Natural killer cell (primary cell): ENCODE measurements around the gene IFNA1. TPM values are rescaled to one million over a fixed set of nuclear protein-coding genes. Genes with fewer than 3 reads are reported as not detected.

ENCODE experiments used
- ATAC-seq, 3 donors: fragments of 150-1000 bp in 2 of 3; fragments of 200-7000 bp in 1 of 3; cut with Tn5 transposase; 1 replicate in 1 of 3; 2 replicates in 2 of 3; pipeline ENCODE4 v1.10.0; 2021; ENCODE audit warnings: mild to moderate bottlenecking in 2 of 3, moderate library complexity in 2 of 3
- DNase-seq, 2 donors: peaks; one replicate each; pipeline versions ENCODE4 v3.0.0 to v3.0.0-alpha.2; 2013 to 2021; ENCODE audit warnings: mixed read lengths in 1 of 2
- H3K27ac ChIP-seq: one replicate; pipeline ENCODE4 v1.5.1; 2013; ENCODE audit warnings: mild to moderate bottlenecking, low read length
- H3K27me3 ChIP-seq: one replicate; pipeline ENCODE4 v1.6.1; 2013; ENCODE audit warnings: low read length; ENCODE audit not compliant: control insufficient read depth, insufficient read depth
- H3K36me3 ChIP-seq: one replicate; pipeline ENCODE4 v1.6.1; 2013; ENCODE audit warnings: low read length; ENCODE audit not compliant: control insufficient read depth, insufficient read depth
- H3K4me1 ChIP-seq: one replicate; pipeline ENCODE4 v1.6.1; 2013; ENCODE audit warnings: low read length; ENCODE audit not compliant: control insufficient read depth, insufficient read depth
- H3K4me3 ChIP-seq: one replicate; pipeline ENCODE4 v1.5.1; 2013; ENCODE audit warnings: low read length
- H3K9me3 ChIP-seq: one replicate; pipeline ENCODE4 v1.6.1; 2013; ENCODE audit warnings: low read length; ENCODE audit not compliant: control insufficient read depth, insufficient read depth
- H3K27ac Mint-ChIP-seq, 2 donors: one replicate each; pipeline ENCODE4 v1.8.0; 2022; ENCODE audit warnings: mild to moderate bottlenecking in 2 of 2, mixed read lengths in 2 of 2, moderate library complexity in 1 of 2
- H3K27me3 Mint-ChIP-seq, 2 donors: one replicate each; pipeline ENCODE4 v1.8.0; 2022; ENCODE audit warnings: low read depth in 2 of 2, mixed read lengths in 2 of 2
- H3K36me3 Mint-ChIP-seq: one replicate; pipeline ENCODE4 v1.8.0; 2022; ENCODE audit warnings: mixed read lengths
- H3K4me1 Mint-ChIP-seq, 2 donors: one replicate each; pipeline ENCODE4 v1.8.0; 2022; ENCODE audit warnings: mixed read lengths in 2 of 2
- H3K4me3 Mint-ChIP-seq: one replicate; pipeline ENCODE4 v1.8.0; 2022; ENCODE audit warnings: mild to moderate bottlenecking, moderate library complexity, mixed read lengths
- H3K9me3 Mint-ChIP-seq, 2 donors: one replicate each; pipeline ENCODE4 v1.8.0; 2022; ENCODE audit warnings: mixed read lengths in 2 of 2
- WGBS: methylation state at CpG from one replicate; pipeline ENCODE4 v1.1.7; 2013; ENCODE audit warnings: missing lambda C conversion rate; ENCODE audit not compliant: insufficient coverage; 5-methylcytosine and 5-hydroxymethylcytosine counted together
- intact Hi-C: fragments of 100-400 bp; cut with micrococcal nuclease; formaldehyde crosslinking; loops from one replicate; pipeline ENCODE4 v1.14.2; 2022
- total RNA-seq, 4 donors: library from RNA; stranded (reverse); fragments of 120-200 nt in 1 of 4; gene quantifications; one replicate each; pipeline versions ENCODE4 v1.2.3 to v1.2.4, GENCODE V29; 2013 to 2022
- TF ChIP-seq, protein P1 (sequence below): fragments of 200-600 bp; IDR thresholded peaks from one replicate; pipeline ENCODE4 v1.8.0; 2022; ENCODE audit warnings: antibody characterized with exemption

Gene IFNA1
- total RNA-seq, 3 donors from 2014 or later (not counting 1 experiment from before 2014, with no cell fraction given) = not detected

DNA sequence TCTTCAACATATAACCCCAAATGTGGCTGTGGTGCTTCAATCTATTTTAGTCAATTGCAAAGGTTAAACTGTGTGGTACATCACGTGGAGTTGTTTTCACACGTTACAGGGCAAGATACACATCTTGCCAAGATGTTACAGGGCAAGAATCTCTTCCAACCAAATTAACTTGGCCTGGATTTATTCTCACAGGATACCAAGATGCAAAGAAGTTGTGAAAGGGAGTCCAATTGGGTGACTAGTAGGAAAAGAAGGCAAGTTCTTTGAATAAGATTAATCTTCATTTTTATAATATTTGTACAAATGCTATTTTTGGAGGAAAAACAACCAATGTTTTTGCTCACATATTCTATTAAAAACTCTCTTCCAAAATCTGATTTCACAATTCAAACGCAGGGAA lies 36.1 kb upstream of the IFNA1 start:
- Histone ChIP-seq H3K4me1 (peaks cover 7% of the 10 kb centered on the region), H3K27me3 (peaks cover 23% of the 10 kb centered on the region), H3K27ac (no peak overlapping the region), H3K9me3 (no peaks in the 10 kb centered on the region), H3K4me3 (no peak overlapping the region), H3K36me3 (no peaks in the 10 kb centered on the region)
- Mint-ChIP-seq H3K4me3 (no peak overlapping the region), H3K36me3 (no peaks in the 10 kb centered on the region), H3K9me3 (no peaks in the 10 kb centered on the region), H3K4me1 (peaks cover 0 to 5% of the 10 kb centered on the region in 2 donors), H3K27me3 (peaks cover 30 to 64% of the 10 kb centered on the region in 2 donors), H3K27ac (no peak overlapping the region)
- TF ChIP-seq, protein P1, sequence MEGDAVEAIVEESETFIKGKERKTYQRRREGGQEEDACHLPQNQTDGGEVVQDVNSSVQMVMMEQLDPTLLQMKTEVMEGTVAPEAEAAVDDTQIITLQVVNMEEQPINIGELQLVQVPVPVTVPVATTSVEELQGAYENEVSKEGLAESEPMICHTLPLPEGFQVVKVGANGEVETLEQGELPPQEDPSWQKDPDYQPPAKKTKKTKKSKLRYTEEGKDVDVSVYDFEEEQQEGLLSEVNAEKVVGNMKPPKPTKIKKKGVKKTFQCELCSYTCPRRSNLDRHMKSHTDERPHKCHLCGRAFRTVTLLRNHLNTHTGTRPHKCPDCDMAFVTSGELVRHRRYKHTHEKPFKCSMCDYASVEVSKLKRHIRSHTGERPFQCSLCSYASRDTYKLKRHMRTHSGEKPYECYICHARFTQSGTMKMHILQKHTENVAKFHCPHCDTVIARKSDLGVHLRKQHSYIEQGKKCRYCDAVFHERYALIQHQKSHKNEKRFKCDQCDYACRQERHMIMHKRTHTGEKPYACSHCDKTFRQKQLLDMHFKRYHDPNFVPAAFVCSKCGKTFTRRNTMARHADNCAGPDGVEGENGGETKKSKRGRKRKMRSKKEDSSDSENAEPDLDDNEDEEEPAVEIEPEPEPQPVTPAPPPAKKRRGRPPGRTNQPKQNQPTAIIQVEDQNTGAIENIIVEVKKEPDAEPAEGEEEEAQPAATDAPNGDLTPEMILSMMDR = no peak
- intact Hi-C loops = no loop called here
- 55% methylated on average over 3 of the region's 3 CpGs for WGBS
- no peak for DNase-seq
- no peak for ATAC-seq

DNA sequence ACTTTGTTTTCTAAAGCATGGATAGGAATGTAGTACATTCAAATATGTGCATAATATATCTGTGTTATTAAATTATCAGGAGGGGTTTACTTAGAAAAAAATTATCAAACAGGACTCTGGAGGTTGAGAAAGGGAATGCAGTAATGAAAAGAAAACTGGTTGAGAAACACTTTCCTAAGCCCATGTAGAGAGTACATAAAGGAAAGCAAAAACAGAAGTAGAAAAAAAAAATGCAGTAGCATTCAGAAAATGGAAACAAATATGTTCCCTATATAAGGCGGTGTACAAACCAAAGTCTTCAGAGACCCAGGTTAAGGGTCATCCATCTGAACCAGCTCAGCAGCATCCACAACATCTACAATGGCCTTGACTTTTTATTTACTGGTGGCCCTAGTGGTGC lies 31.4 kb upstream of the IFNA1 start, which contains the start of gene IFNA8:
Gene IFNA8 (plus strand): TSS at position 301 of the 400 bp plus-strand sequence. CDS start 60 bp downstream, at position 361.
- WGBS = 75% methylated on average over 1 of the region's 1 CpG
- intact Hi-C loops = no loop called here
- peaks cover 6% of the 10 kb centered on the region for H3K27me3 ChIP-seq
- Mint-ChIP-seq H3K27ac (no peak within 1 kb of the TSS), H3K27me3 (peaks cover 21 to 48% of the 10 kb centered on the region in 2 donors), H3K9me3 (no peaks in the 10 kb centered on the region), H3K4me1 (no peaks in the 10 kb centered on the region), H3K36me3 (no peaks in the 10 kb centered on the region), H3K4me3 (no peak within 1 kb of the TSS)
- ATAC-seq (no peak), DNase-seq (no peak)
- H3K36me3 ChIP-seq = no peaks in the 10 kb centered on the region
- H3K27ac ChIP-seq = no peak within 1 kb of the TSS
- no peak within 1 kb of the TSS for H3K4me3 ChIP-seq
- H3K9me3 ChIP-seq = no peaks in the 10 kb centered on the region
- TF ChIP-seq, protein P1 = no peak
- H3K4me1 ChIP-seq = no peaks in the 10 kb centered on the region

DNA sequence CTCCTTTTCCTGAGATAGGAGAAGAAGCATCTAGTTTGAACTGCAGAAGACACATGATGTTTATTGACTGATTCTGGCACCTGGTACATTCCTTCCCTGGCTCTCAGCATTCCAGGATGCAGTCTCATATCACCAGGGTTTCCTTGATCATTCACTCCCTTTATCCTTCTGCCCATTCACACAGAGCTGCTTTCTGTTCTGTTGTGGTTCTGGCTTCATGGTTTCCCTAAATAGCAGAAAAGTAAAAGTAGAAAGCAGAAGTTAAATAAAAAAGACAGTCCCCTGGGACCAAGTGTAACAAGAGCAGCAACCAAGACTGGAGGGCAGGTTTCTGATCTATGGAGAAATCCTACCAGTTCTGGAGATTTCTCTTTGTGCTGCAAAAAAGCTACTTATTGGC lies 28.1 kb upstream of the IFNA1 start:
- intact Hi-C loops = no loop called here
- no peaks in the 10 kb centered on the region for H3K9me3 Mint-ChIP-seq
- TF ChIP-seq, protein P1 = no peak
- peaks cover 6% of the 10 kb centered on the region for H3K27me3 ChIP-seq
- H3K27ac ChIP-seq = no peak overlapping the region
- no peak overlapping the region for H3K4me3 Mint-ChIP-seq
- H3K4me3 ChIP-seq = no peak overlapping the region
- H3K4me1 ChIP-seq = no peaks in the 10 kb centered on the region
- H3K36me3 ChIP-seq = no peaks in the 10 kb centered on the region
- H3K36me3 Mint-ChIP-seq = no peaks in the 10 kb centered on the region
- no peak overlapping the region for H3K27ac Mint-ChIP-seq
- H3K27me3 Mint-ChIP-seq = peaks cover 25 to 49% of the 10 kb centered on the region in 2 donors
- DNase-seq (no peak), ATAC-seq (no peak)
- H3K9me3 ChIP-seq = no peaks in the 10 kb centered on the region
- H3K4me1 Mint-ChIP-seq = no peaks in the 10 kb centered on the region

DNA sequence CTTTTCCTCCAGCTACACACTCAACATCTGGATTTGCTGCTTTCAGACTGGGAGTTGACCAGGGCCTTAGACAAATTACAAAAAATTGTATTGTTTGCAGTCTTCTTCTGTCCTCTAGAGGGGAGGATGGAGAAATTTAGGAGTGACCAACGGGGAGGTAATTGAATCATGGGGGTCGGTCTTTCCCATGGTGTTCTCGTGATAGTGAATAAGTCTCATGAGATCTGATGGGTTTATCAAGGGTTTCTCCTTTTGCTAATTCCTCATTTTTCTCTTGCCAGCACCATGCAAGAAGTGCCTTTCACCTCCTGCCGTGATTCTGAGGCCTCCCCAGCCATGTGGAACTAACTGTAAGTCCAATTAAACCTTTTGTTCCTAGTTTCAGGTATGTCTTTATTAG lies 27.1 kb upstream of the IFNA1 start:
- Histone ChIP-seq H3K4me1 (no peaks in the 10 kb centered on the region), H3K9me3 (no peaks in the 10 kb centered on the region), H3K36me3 (no peaks in the 10 kb centered on the region), H3K4me3 (no peak overlapping the region), H3K27ac (no peak overlapping the region), H3K27me3 (peaks cover 6% of the 10 kb centered on the region)
- H3K4me1 Mint-ChIP-seq = no peaks in the 10 kb centered on the region
- TF ChIP-seq, protein P1 = no peak
- ATAC-seq = no peak
- no peak for DNase-seq
- intact Hi-C loops = no loop called here
- WGBS = 95% methylated on average over 3 of the region's 4 CpGs
- no peak overlapping the region for H3K27ac Mint-ChIP-seq
- H3K9me3 Mint-ChIP-seq = no peaks in the 10 kb centered on the region
- H3K36me3 Mint-ChIP-seq = no peaks in the 10 kb centered on the region
- no peak overlapping the region for H3K4me3 Mint-ChIP-seq
- H3K27me3 Mint-ChIP-seq = peaks cover 21 to 42% of the 10 kb centered on the region in 2 donors
